G401 (cell line): ENCODE results near the gene MFAP4. TPM values are rescaled to one million over a fixed set of nuclear protein-coding genes. Genes with fewer than 3 reads are reported as not detected.

Source experiments
- DNase-seq: peaks from one replicate; pipeline ENCODE4 v3.0.0-alpha.2; 2015; ENCODE audit warnings: low spot score
- in situ Hi-C: cut with HindIII; loops from 2 replicates; pipeline ENCODE4 v1.10.0; 2016; ENCODE audit warnings: low sequenced_read_pairs, mixed read lengths
- total RNA-seq: library from RNA; depleted of rRNA; stranded (reverse); fragments of >200 nt; shearing (Covaris generic); gene quantifications from 2 replicates; pipeline ENCODE4 v1.2.3, GENCODE V29; 2014; rRNA removed

MFAP4 gene
- total RNA-seq, 1 experiment from 2014 or later: not detected

DNA sequence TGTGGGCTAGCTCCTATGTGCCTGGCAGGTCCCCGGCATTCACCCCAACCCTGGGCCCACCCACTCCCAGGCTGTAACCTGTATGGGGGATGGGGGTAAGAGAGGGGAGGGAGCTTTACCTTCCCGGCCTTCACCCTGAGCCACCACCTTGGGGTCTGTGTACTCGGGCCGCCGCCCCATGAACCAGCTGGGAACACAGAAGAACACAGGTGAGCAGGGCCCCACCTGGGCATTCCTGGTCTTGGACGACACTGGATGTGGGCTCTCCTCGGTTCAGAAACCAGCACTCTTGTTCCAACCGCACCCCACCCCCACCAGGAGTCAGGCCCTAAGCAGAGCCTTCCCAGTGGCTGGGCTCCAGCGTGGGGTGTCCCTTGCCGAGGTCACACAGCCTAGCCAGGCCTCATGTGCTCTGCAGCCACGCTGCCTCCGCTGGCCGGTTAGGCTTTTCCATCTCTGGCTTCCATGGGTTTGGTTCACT lies 43.3 kb downstream of the MFAP4 start:
- DNase-seq: no peak
- in situ Hi-C loops: no loop called here

DNA sequence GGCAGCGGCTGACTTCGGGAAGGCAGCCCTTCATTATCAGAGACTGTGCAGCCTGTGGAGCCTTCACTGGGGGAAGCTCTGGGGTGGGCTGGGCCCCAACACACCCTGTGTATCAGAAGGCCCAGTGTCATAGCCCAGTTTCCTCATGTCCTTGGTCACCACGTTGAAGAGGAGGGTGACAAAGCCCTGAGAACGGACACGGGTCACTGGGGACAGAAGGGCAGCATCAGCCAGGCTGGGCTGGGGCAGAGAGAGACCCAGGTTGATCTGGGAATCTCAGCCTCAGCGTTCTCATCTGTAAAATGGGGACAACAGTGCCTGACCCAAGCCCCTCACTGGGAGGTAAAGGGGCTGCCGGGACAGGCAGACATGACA lies 43.7 kb downstream of the MFAP4 start:
- DNase-seq: no peak
- in situ Hi-C loops: no loop called here

DNA sequence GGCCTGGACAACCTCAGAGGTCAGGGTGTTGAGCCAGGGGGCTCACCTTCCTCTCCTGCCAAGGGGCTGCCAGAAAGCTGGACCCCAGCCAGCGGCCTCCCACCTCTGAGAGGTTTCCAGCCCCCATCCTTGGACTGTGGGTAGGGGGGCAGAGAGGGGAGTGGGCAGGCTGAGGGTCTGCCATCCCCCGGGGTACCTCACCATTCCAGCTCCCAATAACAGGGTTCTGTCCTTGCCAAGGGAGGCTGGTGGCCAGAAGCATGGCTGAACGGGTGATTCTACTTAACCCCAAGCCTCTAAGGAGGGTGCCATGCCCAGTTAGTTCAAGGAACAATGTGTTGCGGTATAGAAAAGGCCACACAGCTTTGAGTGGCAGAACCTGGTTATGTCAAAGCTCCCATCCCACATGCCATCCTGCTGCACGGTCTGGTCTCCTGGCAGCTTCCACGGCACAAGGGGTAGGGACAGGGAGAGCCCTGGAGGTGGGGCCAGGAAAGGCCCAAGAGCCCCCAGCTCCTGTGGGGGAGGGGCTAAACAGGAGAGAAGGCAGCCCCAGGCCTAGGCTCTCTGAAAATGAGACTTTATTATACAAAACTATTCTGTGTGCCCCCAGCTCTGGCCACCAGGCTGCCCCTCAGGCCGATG lies 44.3 kb downstream of the MFAP4 start:
- DNase-seq: peak; percentile 55
- in situ Hi-C loops: no loop called here

DNA sequence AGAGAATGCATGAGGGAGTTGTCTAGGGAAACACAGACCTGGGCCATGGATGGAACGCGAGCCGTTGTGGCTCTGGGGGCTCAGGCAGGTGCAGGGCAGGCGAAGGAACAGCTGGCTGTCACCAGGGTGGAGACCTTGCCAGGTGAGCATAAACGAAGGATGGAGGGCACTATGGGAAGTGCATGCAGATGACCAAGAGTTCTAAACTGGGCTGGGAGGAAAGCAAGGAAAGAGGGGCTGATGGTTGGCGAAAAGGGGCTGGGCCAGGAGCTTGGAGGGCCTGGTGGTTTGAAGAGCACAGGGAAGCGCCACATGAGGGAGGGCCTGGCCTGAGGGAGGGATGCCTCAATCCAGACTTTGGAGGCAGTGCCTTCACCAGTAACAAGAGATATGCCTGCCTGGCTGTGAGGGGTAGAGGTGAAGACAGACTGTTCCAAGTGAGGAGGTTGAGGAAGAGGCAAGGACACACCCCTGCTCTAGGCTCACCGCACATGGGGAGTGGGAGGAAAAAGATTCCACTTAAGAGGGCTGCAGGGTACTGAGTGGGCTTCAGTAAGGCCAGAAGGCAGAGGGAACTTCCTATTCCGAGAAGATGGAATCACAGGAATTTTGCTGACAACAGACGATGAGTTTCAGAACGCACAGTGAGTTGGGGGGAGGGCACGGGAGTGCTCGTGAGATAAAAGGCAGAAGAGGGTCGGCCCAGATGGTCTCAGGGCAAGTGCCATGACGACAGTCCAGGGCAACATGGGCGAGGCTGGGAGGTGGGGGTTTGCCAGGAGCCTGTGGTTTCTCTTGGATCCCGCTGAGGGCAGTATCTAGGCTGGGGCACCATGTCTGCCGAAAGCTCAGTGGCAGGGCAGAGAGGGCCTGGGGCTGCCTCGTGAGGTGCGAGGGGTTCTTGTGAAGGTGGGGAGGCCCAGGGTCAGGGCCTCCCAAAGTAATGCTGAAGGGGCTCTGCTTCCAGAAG lies 45.1 kb downstream of the MFAP4 start:
- in situ Hi-C loops: no loop called here
- DNase-seq: no peak

DNA sequence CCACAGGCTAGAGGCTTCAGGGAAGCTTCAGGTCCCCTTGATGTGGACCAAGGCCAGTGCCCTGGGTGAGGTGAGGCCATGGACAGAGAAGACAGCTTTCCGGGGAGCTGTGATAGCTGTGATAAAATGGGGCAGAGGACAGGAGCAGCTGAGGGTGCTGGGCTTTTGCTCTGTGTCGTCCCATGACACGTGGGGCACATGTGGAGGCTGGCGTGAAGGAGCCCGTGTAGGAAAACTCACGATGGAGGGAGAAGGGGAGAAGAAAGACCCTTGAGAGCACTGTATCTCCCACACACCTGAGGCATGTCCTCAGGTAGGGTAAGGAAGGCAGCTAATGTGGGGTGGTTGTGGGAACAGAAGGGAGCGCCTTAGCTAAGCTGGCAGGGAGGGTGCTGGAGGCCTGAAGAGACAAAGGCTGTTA lies 45.8 kb downstream of the MFAP4 start:
- no peak for DNase-seq
- in situ Hi-C loops: no loop called here

GRCh38 chr17:19339341-19339815 lies 47.6 kb downstream of the MFAP4 start:
- no peak for DNase-seq
- in situ Hi-C loops: no loop called here

GRCh38 chr17:19338031-19338990 lies 48.7 kb downstream of the MFAP4 start:
- DNase-seq: peak; percentile 60
- in situ Hi-C loops: no loop called here

DNA sequence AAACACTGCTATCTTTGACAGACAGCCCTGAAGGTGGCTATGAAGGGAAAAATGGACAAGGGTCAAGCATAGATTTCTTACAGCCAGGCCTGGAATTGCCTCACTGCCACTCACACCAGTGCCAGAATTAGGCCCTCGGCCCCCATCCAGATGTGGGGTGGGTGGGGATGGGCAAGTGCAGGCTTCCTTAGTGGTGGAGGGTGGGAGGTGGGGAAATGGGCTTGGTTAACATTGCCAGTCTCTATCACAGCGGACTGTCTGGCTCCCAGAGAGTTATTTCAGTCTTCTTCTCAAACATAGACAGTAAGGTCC lies 49.3 kb downstream of the MFAP4 start:
- DNase-seq: no peak
- in situ Hi-C loops: no loop called here

GRCh38 chr17:19336938-19337711 lies 49.9 kb downstream of the MFAP4 start:
- peak; percentile 72 for DNase-seq
- in situ Hi-C loops: no loop called here

DNA sequence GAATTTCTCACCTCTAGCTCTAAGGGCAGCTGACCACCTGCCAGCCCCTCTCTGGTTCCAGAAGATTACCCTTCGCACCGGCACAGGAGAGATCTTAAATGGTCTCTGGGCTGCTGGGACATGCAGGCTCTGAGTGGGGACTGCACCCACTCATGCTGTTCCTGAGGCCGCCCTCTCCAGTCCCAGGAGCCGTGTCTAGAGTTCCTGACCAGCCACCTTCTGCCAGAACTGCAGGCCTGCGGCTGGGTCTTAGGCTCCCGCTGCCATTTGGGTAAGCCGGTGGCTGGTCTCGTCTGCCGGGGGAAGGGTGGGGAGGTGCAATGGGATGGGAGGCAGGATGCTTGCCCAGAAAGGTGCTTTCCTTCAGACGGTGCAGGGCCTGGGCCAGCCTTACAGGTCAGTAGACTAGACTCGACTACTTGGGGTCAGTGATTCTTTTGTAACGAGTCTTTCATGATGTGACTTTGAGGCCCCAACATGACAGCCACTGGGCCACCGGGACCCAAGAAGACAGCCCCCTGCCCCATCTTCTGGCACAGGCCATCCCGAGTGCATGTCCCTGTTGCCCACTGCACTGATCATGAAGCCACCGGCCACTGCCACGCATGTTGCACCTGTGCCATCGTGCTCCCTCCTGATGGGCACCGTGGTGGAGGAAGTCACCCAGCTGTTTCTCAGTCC lies 50.9 kb downstream of the MFAP4 start:
- no peak for DNase-seq
- in situ Hi-C loops: no loop called here

GRCh38 chr17:19334331-19334730 lies 52.7 kb downstream of the MFAP4 start:
- in situ Hi-C loops: no loop called here
- no peak for DNase-seq

DNA sequence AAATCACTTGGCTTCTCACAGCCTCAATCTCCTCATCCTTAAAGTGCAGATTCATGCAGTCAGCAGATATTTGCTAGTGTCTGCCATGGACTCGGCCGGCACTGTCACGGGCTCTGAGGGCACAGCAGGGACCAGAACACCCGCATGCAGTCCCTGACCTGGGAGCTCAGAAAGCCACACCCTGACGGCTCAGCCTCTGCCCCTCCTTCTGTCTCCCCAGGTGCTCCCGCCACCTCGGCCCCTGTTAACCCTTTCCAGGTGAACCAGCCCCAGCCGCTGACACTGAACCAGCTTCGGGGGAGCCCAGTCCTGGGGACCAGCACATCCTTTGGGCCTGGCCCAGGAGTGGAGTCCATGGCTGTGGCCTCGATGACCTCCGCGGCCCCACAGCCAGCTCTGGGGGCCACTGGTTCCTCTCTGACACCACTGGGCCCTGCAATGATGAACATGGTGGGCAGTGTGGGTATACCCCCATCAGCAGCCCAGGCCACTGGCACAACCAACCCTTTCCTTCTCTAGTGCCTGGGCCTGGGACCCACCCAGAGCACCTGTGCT lies 53.2 kb downstream of the MFAP4 start:
- no peak for DNase-seq
- in situ Hi-C loops: no loop called here

Other genes starting within 250 kb of the MFAP4 start
- 18.8 and 20.8 TPM in 2 replicates for gene EPN2, start 149.8 kb downstream of the MFAP4 start, total RNA-seq
- 50.5 and 94.6 TPM in 2 replicates for gene B9D1, start 24.5 kb downstream of the MFAP4 start, total RNA-seq
- 1.2 and 5.1 TPM in 2 replicates for gene MAPK7, start 8.7 kb downstream of the MFAP4 start, total RNA-seq
- gene RNF112, start 24.0 kb upstream of the MFAP4 start, total RNA-seq: 0.18 TPM in 1 of 2 replicates, not detected in the other
- gene SLC47A1, start 146.7 kb upstream of the MFAP4 start, total RNA-seq: 2.6 and 4.5 TPM in 2 replicates